H1 (cell line): Measurements from ENCODE around the gene CRAT. TPM values are rescaled to one million over a fixed set of nuclear protein-coding genes. Genes with fewer than 3 reads are reported as not detected.

Experiments
- CTCF ChIA-PET: fragments of 300-600 bp; sonication (Branson Sonifier 250); formaldehyde crosslinking; loops from one replicate; lab custom pipeline; 2021; ENCODE audit not compliant: partially characterized antibody; lab: Charles Lee
- POLR2A ChIA-PET: fragments of 300-600 bp; sonication (Branson Sonifier 250); formaldehyde crosslinking; loops from one replicate; lab custom pipeline; 2021; ENCODE audit warnings: inconsistent platforms; ENCODE audit not compliant: partially characterized antibody; lab: Charles Lee
- DNase-seq, 2 experiments: peaks; one replicate each; pipeline versions ENCODE4 v3.0.0 to v3.0.0-alpha.2; 2010 to 2022; ENCODE audit warnings: low spot score in 2 of 2, low read depth in 1 of 2, mixed read lengths in 1 of 2
- FAIRE-seq: peaks from 2 replicates; lab custom pipeline; 2011; peaks lifted over from hg19 to GRCh38; lab: Jason Lieb, UNC
- H2AFZ ChIP-seq: 2 replicates; pipeline ENCODE4 v1.8.1; 2012; ENCODE audit warnings: low read length, inconsistent platforms
- H2AK5ac ChIP-seq: 2 replicates; pipeline ENCODE4 v1.6.1; 2013; ENCODE audit warnings: low read depth, low read length
- H2BK120ac ChIP-seq: replicated peaks from 2 replicates; pipeline ENCODE3; 2013; ENCODE audit warnings: low read depth, low read length, inconsistent platforms
- H2BK12ac ChIP-seq: 2 replicates; pipeline ENCODE4 v1.6.1; 2013; ENCODE audit warnings: low read depth, low read length
- H2BK15ac ChIP-seq: 2 replicates; pipeline ENCODE4 v1.6.1; 2013; ENCODE audit warnings: low read length
- H2BK20ac ChIP-seq: 2 replicates; pipeline ENCODE4 v1.6.1; 2013; ENCODE audit warnings: low read length
- H2BK5ac ChIP-seq: 2 replicates; pipeline ENCODE4 v1.6.1; 2013; ENCODE audit warnings: low read depth, low read length
- H3K14ac ChIP-seq: 2 replicates; pipeline ENCODE4 v1.6.1; 2013; ENCODE audit warnings: inconsistent platforms; ENCODE audit not compliant: insufficient read length
- H3K18ac ChIP-seq: 2 replicates; pipeline ENCODE4 v1.6.1; 2013; ENCODE audit warnings: low read length; ENCODE audit errors: extremely low read depth
- H3K23ac ChIP-seq: 2 replicates; pipeline ENCODE4 v1.6.1; 2013; ENCODE audit warnings: inconsistent platforms; ENCODE audit not compliant: insufficient read length
- H3K23me2 ChIP-seq: 2 replicates; pipeline ENCODE4 v1.6.1; 2013; ENCODE audit warnings: low read depth, low read length
- H3K27ac ChIP-seq: 2 replicates; pipeline ENCODE4 v1.6.1; 2011; ENCODE audit warnings: low read depth, low read length, inconsistent platforms
- H3K27me3 ChIP-seq, 4 experiments: replicated peaks in 1 of 4; 1 replicate in 1 of 4; 2 replicates in 3 of 4; pipeline versions ENCODE4 v1.6.1 to v1.8.1; 2011 to 2013; ENCODE audit warnings: low read length in 3 of 4, mild to moderate bottlenecking in 3 of 4, inconsistent platforms in 2 of 4, mixed read lengths in 2 of 4, moderate library complexity in 1 of 4; ENCODE audit not compliant: control insufficient read depth in 3 of 4, insufficient read depth in 3 of 4; ENCODE audit errors: extremely low read depth in 1 of 4
- H3K36me3 ChIP-seq, 4 experiments: 2 replicates each; pipeline versions ENCODE4 v1.6.1 to v1.8.1; 2011 to 2013; ENCODE audit warnings: mild to moderate bottlenecking in 4 of 4, low read length in 3 of 4, moderate library complexity in 2 of 4, control low read depth in 1 of 4, inconsistent platforms in 1 of 4; ENCODE audit not compliant: insufficient read depth in 4 of 4, control insufficient read depth in 2 of 4
- H3K4ac ChIP-seq: replicated peaks from 2 replicates; pipeline ENCODE3; 2013; ENCODE audit warnings: low read length, low read depth, mixed read lengths, inconsistent platforms; ENCODE audit not compliant: insufficient read length
- H3K4me1 ChIP-seq, 4 experiments: replicated peaks in 1 of 4; 1 replicate in 1 of 4; 2 replicates in 3 of 4; pipeline versions ENCODE4 v1.6.1 to v1.8.1; 2011 to 2013; ENCODE audit warnings: low read length in 3 of 4, inconsistent platforms in 2 of 4, mixed read lengths in 1 of 4; ENCODE audit not compliant: insufficient read depth in 4 of 4, control insufficient read depth in 3 of 4
- H3K4me2 ChIP-seq, 2 experiments: 2 replicates each; pipeline versions ENCODE4 v1.6.1 to v1.8.1; 2011 to 2013; ENCODE audit warnings: low read depth in 2 of 2, low read length in 2 of 2, control low read depth in 1 of 2, inconsistent platforms in 1 of 2, mild to moderate bottlenecking in 1 of 2; ENCODE audit not compliant: insufficient read depth in 1 of 2
- H3K4me3 ChIP-seq, 4 experiments: fragments of 200-600, 300-600 bp in 1 of 4; sonication (generic), shearing (Covaris generic), sonication (Bioruptor Twin) in 1 of 4; 2 replicates each; pipeline versions ENCODE4 v1.5.1 to v1.8.1; 2011 to 2016; ENCODE audit warnings: low read length in 4 of 4, low read depth in 3 of 4, control low read depth in 2 of 4, inconsistent platforms in 2 of 4, mild to moderate bottlenecking in 2 of 4, mixed read lengths in 1 of 4, moderate library complexity in 1 of 4; ENCODE audit not compliant: insufficient read depth in 2 of 4; ENCODE audit errors: extremely low read depth in 1 of 4
- H3K56ac ChIP-seq: replicated peaks from 2 replicates; pipeline ENCODE3; 2013; ENCODE audit warnings: low read depth, mild to moderate bottlenecking, mixed read lengths, low read length, inconsistent platforms; ENCODE audit not compliant: insufficient read length
- H3K79me1 ChIP-seq: 2 replicates; pipeline ENCODE4 v1.6.1; 2013; ENCODE audit warnings: low read depth, low read length, control low read depth
- H3K79me2 ChIP-seq, 2 experiments: 2 replicates each; pipeline versions ENCODE4 v1.6.1 to v1.8.1; 2012 to 2013; ENCODE audit warnings: low read length in 2 of 2, mild to moderate bottlenecking in 2 of 2, inconsistent platforms in 1 of 2; ENCODE audit not compliant: insufficient read depth in 2 of 2, control insufficient read depth in 1 of 2
- H3K9ac ChIP-seq, 4 experiments: replicated peaks in 1 of 4; 1 replicate in 1 of 4; 2 replicates in 3 of 4; pipeline versions ENCODE4 v1.6.1 to v1.8.1; 2011 to 2013; ENCODE audit warnings: low read depth in 3 of 4, low read length in 3 of 4, control low read depth in 2 of 4, mild to moderate bottlenecking in 2 of 4, moderate library complexity in 2 of 4, inconsistent platforms in 1 of 4; ENCODE audit errors: extremely low read depth in 1 of 4
- H3K9me3 ChIP-seq, 2 experiments: 2 replicates each; pipeline versions ENCODE4 v1.6.1 to v1.8.1; 2012 to 2013; ENCODE audit warnings: mild to moderate bottlenecking in 2 of 2, moderate library complexity in 2 of 2, control low read depth in 1 of 2, inconsistent platforms in 1 of 2, low read depth in 1 of 2, low read length in 1 of 2, mixed read lengths in 1 of 2; ENCODE audit not compliant: insufficient read depth in 2 of 2
- H4K20me1 ChIP-seq, 2 experiments: replicated peaks in 1 of 2; 2 replicates each; pipeline versions ENCODE3 to v1.8.1; 2011 to 2013; ENCODE audit warnings: inconsistent platforms in 2 of 2, low read length in 2 of 2, mild to moderate bottlenecking in 1 of 2; ENCODE audit not compliant: insufficient read depth in 2 of 2, control insufficient read depth in 1 of 2
- H4K5ac ChIP-seq: 2 replicates; pipeline ENCODE4 v1.6.1; 2013; ENCODE audit warnings: low read length, low read depth, mixed read lengths, inconsistent platforms; ENCODE audit not compliant: insufficient read length
- H4K8ac ChIP-seq: 2 replicates; pipeline ENCODE4 v1.8.0; 2013; ENCODE audit warnings: mild to moderate bottlenecking, moderate library complexity, low read length, inconsistent platforms; ENCODE audit not compliant: insufficient read depth; ENCODE audit errors: extremely low read depth
- H4K91ac ChIP-seq: replicated peaks from 2 replicates; pipeline ENCODE3; 2013; ENCODE audit warnings: low read length, mixed read lengths, inconsistent platforms; ENCODE audit not compliant: insufficient read length
- CHD1 ChIP-seq: IDR thresholded peaks from 2 replicates; pipeline ENCODE4 v1.6.1; 2012; ENCODE audit warnings: low read depth, low read length, improper control_type of control experiment
- CHD2 ChIP-seq: IDR thresholded peaks from 2 replicates; pipeline ENCODE4 v1.6.1; 2012; ENCODE audit warnings: low read length, improper control_type of control experiment
- GTF2F1 ChIP-seq: IDR thresholded peaks from 2 replicates; pipeline ENCODE4 v1.6.1; 2012; ENCODE audit warnings: low read depth, low read length, improper control_type of control experiment, borderline replicate concordance
- JUN ChIP-seq: IDR thresholded peaks from 2 replicates; pipeline ENCODE4 v1.6.1; 2011; ENCODE audit warnings: low read depth, mild to moderate bottlenecking, improper control_type of control experiment, low read length
- RXRA ChIP-seq: IDR thresholded peaks from 2 replicates; pipeline ENCODE4 v1.6.1; 2011; ENCODE audit warnings: low read depth, mild to moderate bottlenecking, low read length, moderate library complexity; ENCODE audit not compliant: insufficient read depth
- SRF ChIP-seq: IDR thresholded peaks from 2 replicates; pipeline ENCODE4 v1.6.1; 2011; ENCODE audit warnings: mild to moderate bottlenecking, low read depth, low read length, moderate library complexity
- WGBS, 2 experiments: shearing (Covaris generic) in 1 of 2; methylation state at CpG; one replicate each; pipeline versions ENCODE4 v1.1.6 to v1.1.7; 2013 to 2015; ENCODE audit warnings: low lambda C conversion rate in 2 of 2, mixed read lengths in 2 of 2, inconsistent platforms in 1 of 2, low coverage in 1 of 2, missing lambda C conversion rate in 1 of 2; ENCODE audit not compliant: insufficient replicate concordance in 2 of 2, insufficient coverage in 1 of 2, insufficient read length in 1 of 2; ENCODE audit errors: extremely low coverage in 1 of 2, missing lambda C conversion rate in 1 of 2; 5-methylcytosine and 5-hydroxymethylcytosine counted together
- polyA plus RNA-seq, 7 experiments: library from polyadenylated mRNA; depleted of rRNA in 3 of 7; stranded (reverse) in 5 of 7; unstranded in 2 of 7; fragments of >200 nt in 5 of 7; fragments of 200-250 nt in 2 of 7; gene quantifications; 1 replicate in 5 of 7; 2 replicates in 1 of 7; 4 replicates in 1 of 7; pipeline versions ENCODE4 v1.2.1 to v1.2.3, GENCODE V29; 2011 to 2013; ENCODE audit warnings: missing spikeins in 2 of 7, mixed read lengths in 2 of 7
- total RNA-seq: library from RNA; stranded (reverse); fragmentation: NEBNext Ultra II Directional; extraction: Animal tissue kit (Norgen Biotek cat#: 25700); gene quantifications from 2 replicates; pipeline ENCODE4 v1.2.1, GENCODE V29; 2021
- TF ChIP-seq, protein P1 (sequence below): IDR thresholded peaks from 2 replicates; pipeline ENCODE4 v1.6.1; 2011; ENCODE audit warnings: low read length, improper control_type of control experiment

CRAT gene
- total and polyA plus RNA-seq, 2 of the 8 experiments (the other 6 are each of a cell fraction or from before 2014, with no cell fraction given): 8.2 to 17.3 TPM

DNA sequence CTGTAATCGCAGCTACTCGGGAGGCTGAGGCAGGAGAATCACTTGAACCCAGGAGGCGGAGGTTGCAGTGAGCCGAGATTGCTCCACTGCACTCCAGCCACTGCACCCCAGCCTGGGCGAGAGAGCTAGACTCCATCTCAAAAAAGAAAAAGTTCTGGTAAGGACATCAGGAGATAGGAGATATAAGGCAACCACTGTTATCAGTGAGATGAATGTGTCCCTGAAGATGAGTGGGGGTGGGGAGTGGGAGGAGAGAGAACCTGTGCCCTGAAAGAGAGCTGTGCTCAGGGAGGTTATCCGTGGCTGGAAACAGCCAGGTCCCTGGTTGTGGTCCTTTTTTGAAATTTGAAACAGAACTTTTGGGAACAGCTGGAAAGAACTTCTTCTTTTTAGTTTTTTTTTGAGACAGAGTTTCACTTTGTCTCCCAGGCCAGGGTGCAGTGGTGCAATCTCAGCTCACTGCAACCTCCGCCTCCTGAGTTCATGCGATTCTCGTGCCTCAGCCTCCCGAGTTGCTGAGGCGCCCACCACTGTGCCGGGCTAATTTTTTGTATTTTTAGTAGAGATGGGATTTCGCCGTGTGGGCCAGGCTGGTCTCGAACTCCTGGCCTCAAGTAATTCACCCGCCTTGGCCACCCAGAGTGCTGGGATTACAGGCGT, 3.2 kb upstream of the CRAT start:
- no peak overlapping the region for H2AFZ ChIP-seq
- no peak overlapping the region for H2BK12ac ChIP-seq
- no peak overlapping the region for H3K23ac ChIP-seq
- no peak overlapping the region for H4K5ac ChIP-seq
- peaks cover 10% of the 10 kb centered on the region for H3K23me2 ChIP-seq
- H3K9ac ChIP-seq: no peak overlapping the region
- no peak overlapping the region for H4K8ac ChIP-seq
- no peak overlapping the region for H2AK5ac ChIP-seq
- no peak overlapping the region for H2BK15ac ChIP-seq
- no peak overlapping the region for H4K91ac ChIP-seq
- FAIRE-seq: no peak
- WGBS, 2 experiments: 88% methylated on average over 17 of the region's 17 CpGs; no CpG with 5 or more reads in 1 of the 2 experiments
- H3K79me2 ChIP-seq: peaks cover 0 to 60% of the 10 kb centered on the region in 2 experiments; a peak in 3 of 4 replicates
- no peak overlapping the region for H3K4ac ChIP-seq
- POLR2A ChIA-PET: interaction anchor here (0.8 to 4.3 kb wide), 5 partner anchors 8 to 35 kb away, joined by 3 to 21 read pairs (median 11); no protein-coding TSS in a partner anchor
- H2BK20ac ChIP-seq: no peak overlapping the region
- H3K36me3 ChIP-seq: no peaks in the 10 kb centered on the region
- no peak overlapping the region for H2BK120ac ChIP-seq
- peaks cover 4% of the 10 kb centered on the region for H3K79me1 ChIP-seq
- peaks cover 0 to 2% of the 10 kb centered on the region in 2 experiments for H4K20me1 ChIP-seq
- H3K14ac ChIP-seq: no peak overlapping the region
- no peak overlapping the region for H2BK5ac ChIP-seq
- no peak overlapping the region for H3K27ac ChIP-seq
- no peaks in the 10 kb centered on the region for H3K9me3 ChIP-seq
- no peak overlapping the region for H3K56ac ChIP-seq
- DNase-seq: no peak
- H3K4me2 ChIP-seq: no peak overlapping the region
- H3K4me1 ChIP-seq: peaks cover 0 to 5% (median 3%) of the 10 kb centered on the region in 4 experiments; a peak in 3 of 7 replicates
- CTCF ChIA-PET: interaction anchor here (0.9 to 9.7 kb wide), 4 partner anchors 11 to 528 kb away, joined by 3 to 64 read pairs (median 4); no protein-coding TSS in a partner anchor
- peaks cover 0 to 15% (median 13%) of the 10 kb centered on the region in 4 experiments; a peak in 5 of 7 replicates for H3K27me3 ChIP-seq
- H3K18ac ChIP-seq: no peak overlapping the region
- H3K4me3 ChIP-seq: no peak overlapping the region
- TF ChIP-seq CHD2: no peak
- TF ChIP-seq RXRA: no peak
- TF ChIP-seq SRF: no peak
- TF ChIP-seq, protein P1, sequence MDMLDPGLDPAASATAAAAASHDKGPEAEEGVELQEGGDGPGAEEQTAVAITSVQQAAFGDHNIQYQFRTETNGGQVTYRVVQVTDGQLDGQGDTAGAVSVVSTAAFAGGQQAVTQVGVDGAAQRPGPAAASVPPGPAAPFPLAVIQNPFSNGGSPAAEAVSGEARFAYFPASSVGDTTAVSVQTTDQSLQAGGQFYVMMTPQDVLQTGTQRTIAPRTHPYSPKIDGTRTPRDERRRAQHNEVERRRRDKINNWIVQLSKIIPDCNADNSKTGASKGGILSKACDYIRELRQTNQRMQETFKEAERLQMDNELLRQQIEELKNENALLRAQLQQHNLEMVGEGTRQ: no peak
- TF ChIP-seq JUN: no peak
- no peak for TF ChIP-seq GTF2F1
- TF ChIP-seq CHD1: no peak
